GM21717 (cell line): ENCODE results near the gene RPS26.
"Not testable (repeated sequence)": the region's sequence is repeated elsewhere in the genome, so short reads cannot be mapped to it uniquely, and the experiment has no call there.

Experiments used
- ATAC-seq: cut with Tn5 transposase; IDR thresholded peaks from one replicate; pipeline ENCODE4 v1.9.1; 2021; ENCODE audit warnings: mild to moderate bottlenecking, moderate library complexity; ENCODE audit not compliant: unreplicated experiment

The RPS26 gene

GRCh38 chr12:56020423-56021184 lies 21.1 kb upstream of the RPS26 start, which contains the start of gene IKZF4:
TSS of gene IKZF4 (plus strand) at chr12:56021043. CDS start at chr12:56021494, 451 bp downstream.
- ATAC-seq, result no peak

GRCh38 chr12:56021889-56022497 lies 19.7 kb upstream of the RPS26 start:
- ATAC-seq, result no peak

- ATAC-seq, result no peak
Observed at GRCh38 chr12:56028511-56029165, 13.1 kb upstream of the RPS26 start.

GRCh38 chr12:56029166-56029519 lies 12.6 kb upstream of the RPS26 start:
- ATAC-seq, result no peak

GRCh38 chr12:56029666-56030293 lies 11.9 kb upstream of the RPS26 start:
- ATAC-seq, result no peak

GRCh38 chr12:56031987-56032386 lies 9.7 kb upstream of the RPS26 start:
- no peak for ATAC-seq

- no peak for ATAC-seq
Observed at GRCh38 chr12:56034586-56035332, 7.0 kb upstream of the RPS26 start.

- ATAC-seq, result no peak
Observed at GRCh38 chr12:56037161-56037560, 4.6 kb upstream of the RPS26 start.

- no peak for ATAC-seq
Observed at GRCh38 chr12:56038022-56038655, 3.6 kb upstream of the RPS26 start.

- ATAC-seq, result no peak
Observed at GRCh38 chr12:56040151-56040550, 1.6 kb upstream of the RPS26 start.

GRCh38 chr12:56040963-56041551 lies 661 bp upstream of the RPS26 start:
- ATAC-seq, result no peak

- not testable (repeated sequence) for ATAC-seq
Observed at GRCh38 chr12:56042430-56042813, 704 bp downstream of the RPS26 start.

GRCh38 chr12:56042843-56043242 lies 1.1 kb downstream of the RPS26 start:
- no peak for ATAC-seq

- no peak for ATAC-seq
Observed at GRCh38 chr12:56046027-56046780, 4.5 kb downstream of the RPS26 start.

- no peak for ATAC-seq
Observed at GRCh38 chr12:56053407-56053893, 11.7 kb downstream of the RPS26 start.

GRCh38 chr12:56059964-56060363 lies 18.2 kb downstream of the RPS26 start:
- ATAC-seq, result not testable (repeated sequence)

- ATAC-seq, result no peak
Observed at GRCh38 chr12:56061982-56062381, 20.3 kb downstream of the RPS26 start.

GRCh38 chr12:56062996-56063395 lies 21.3 kb downstream of the RPS26 start:
- ATAC-seq, result no peak

GRCh38 chr12:56071648-56072047 lies 29.9 kb downstream of the RPS26 start:
- ATAC-seq, result no peak
